ENCODE results near the gene MGAM2.

Gene MGAM2

GRCh38 chr7:142263598-142264380, 152.3 kb downstream of the MGAM2 start:
- in situ Hi-C loops (cut with MboI; ENCODE audit: low sequenced_read_pairs) = no loop called here
